D721Med (cell line): ENCODE results near the gene ROR2.

Experiments
- DNase-seq: peaks from one replicate; pipeline ENCODE4 v3.0.0; 2011; ENCODE audit warnings: low spot score; ENCODE audit not compliant: insufficient read length
- FAIRE-seq: peaks from 2 replicates; lab custom pipeline; 2011; peaks lifted over from hg19 to GRCh38; lab: Jason Lieb, UNC
- CTCF ChIP-seq: IDR thresholded peaks from 2 replicates; pipeline ENCODE4 v1.5.1; 2012; ENCODE audit warnings: mild to moderate bottlenecking, control low read depth; ENCODE audit not compliant: insufficient read depth; ENCODE audit errors: missing control alignments

The ROR2 gene

GRCh38 chr9:91694081-91694870 lies 255.8 kb downstream of the ROR2 start:
- no peak for TF ChIP-seq CTCF
- no peak for FAIRE-seq
- no peak for DNase-seq

GRCh38 chr9:91693226-91693625 lies 256.8 kb downstream of the ROR2 start:
- FAIRE-seq, result no peak
- DNase-seq, result no peak
- TF ChIP-seq CTCF, result no peak

- FAIRE-seq (no peak), DNase-seq (no peak)
- TF ChIP-seq CTCF, result no peak
Observed at GRCh38 chr9:91690540-91691249, 259.3 kb downstream of the ROR2 start.

GRCh38 chr9:91689006-91689405 lies 261.0 kb downstream of the ROR2 start:
- no peak for TF ChIP-seq CTCF
- DNase-seq (no peak), FAIRE-seq (no peak)

GRCh38 chr9:91683269-91683668 lies 266.8 kb downstream of the ROR2 start:
- DNase-seq (no peak), FAIRE-seq (no peak)
- TF ChIP-seq CTCF, result no peak

- no peak for FAIRE-seq
- no peak for TF ChIP-seq CTCF
- DNase-seq, result no peak
Observed at GRCh38 chr9:91682806-91683205, 267.2 kb downstream of the ROR2 start.
